Bronchial epithelial cell (primary cell): ENCODE data around the gene RBFOX2. TPM values are rescaled to one million over a fixed set of nuclear protein-coding genes. Genes with fewer than 3 reads are reported as not detected.
"Not testable (repeated sequence)": the region's sequence is repeated elsewhere in the genome, so short reads cannot be mapped to it uniquely, and the experiment has no call there.

Experiments
- DNase-seq: peaks from one replicate; pipeline ENCODE4 v3.0.0-alpha.2; 2010; ENCODE audit warnings: low read depth
- FAIRE-seq: peaks from 2 replicates; lab custom pipeline; 2011; peaks lifted over from hg19 to GRCh38; lab: Jason Lieb, UNC
- H3K27me3 ChIP-seq: 2 replicates; pipeline ENCODE4 v1.5.1; 2011; ENCODE audit warnings: low read length; ENCODE audit not compliant: control insufficient read depth, insufficient read depth
- H3K36me3 ChIP-seq: 2 replicates; pipeline ENCODE4 v1.5.1; 2011; ENCODE audit warnings: low read length; ENCODE audit not compliant: control insufficient read depth, insufficient read depth
- H3K4me3 ChIP-seq: 2 replicates; pipeline ENCODE4 v1.5.1; 2011; ENCODE audit warnings: mild to moderate bottlenecking, low read depth, low read length, control low read depth
- CTCF ChIP-seq: IDR thresholded peaks from 2 replicates; pipeline ENCODE4 v1.5.1; 2011; ENCODE audit warnings: mild to moderate bottlenecking, moderate library complexity, low read length, control low read depth, inconsistent platforms; ENCODE audit not compliant: insufficient read depth, severe bottlenecking
- total RNA-seq: library from RNA; depleted of rRNA; stranded (reverse); fragments of >200 nt; gene quantifications from 2 replicates; pipeline ENCODE4 v1.2.1, GENCODE V29; 2014

The RBFOX2 gene
- total RNA-seq, 1 donor from 2014 or later: 69.5 TPM

GRCh38 chr22:36048911-36049677 is 20.5 kb upstream of the RBFOX2 start:
- H3K27me3 ChIP-seq: no peaks in the 10 kb centered on the region
- no peak for TF ChIP-seq CTCF
- no peaks in the 10 kb centered on the region for H3K36me3 ChIP-seq
- FAIRE-seq (peak; percentile 83), DNase-seq (peak; percentile 84)
- H3K4me3 ChIP-seq: no peak overlapping the region

GRCh38 chr22:36044517-36044916 is 15.9 kb upstream of the RBFOX2 start:
- not testable (repeated sequence) for H3K27me3 ChIP-seq, FAIRE-seq, DNase-seq, H3K36me3 ChIP-seq, H3K4me3 ChIP-seq

- TF ChIP-seq CTCF: no peak
- DNase-seq: no peak
Measured at GRCh38 chr22:36042240-36042639, 13.6 kb upstream of the RBFOX2 start.

GRCh38 chr22:36039125-36039524 is 10.5 kb upstream of the RBFOX2 start:
- TF ChIP-seq CTCF: no peak
- no peak for FAIRE-seq
- no peak for DNase-seq

More at GRCh38 chr22:36042240-36042639, 13.6 kb upstream of the RBFOX2 start:
- FAIRE-seq: no peak
- Histone ChIP-seq H3K27me3 (peaks cover 2% of the 10 kb centered on the region), H3K4me3 (no peak overlapping the region), H3K36me3 (no peaks in the 10 kb centered on the region)

GRCh38 chr22:36037102-36037758 is 8.6 kb upstream of the RBFOX2 start:
- H3K36me3 ChIP-seq: no peaks in the 10 kb centered on the region
- no peak for TF ChIP-seq CTCF
- H3K4me3 ChIP-seq: no peak overlapping the region
- H3K27me3 ChIP-seq: peaks cover 2% of the 10 kb centered on the region
- DNase-seq (no peak), FAIRE-seq (no peak)

More at GRCh38 chr22:36039125-36039524, 10.5 kb upstream of the RBFOX2 start:
- H3K4me3 ChIP-seq: no peak overlapping the region
- peaks cover 2% of the 10 kb centered on the region for H3K27me3 ChIP-seq
- no peaks in the 10 kb centered on the region for H3K36me3 ChIP-seq

- Histone ChIP-seq H3K27me3 (peaks cover 2% of the 10 kb centered on the region), H3K4me3 (no peak overlapping the region), H3K36me3 (no peaks in the 10 kb centered on the region)
- FAIRE-seq: no peak
- no peak for TF ChIP-seq CTCF
- no peak for DNase-seq
Measured at GRCh38 chr22:36036167-36036624, 7.6 kb upstream of the RBFOX2 start.
